Activated CD8-positive, alpha-beta memory T cell treated with anti-CD3 and anti-CD28 coated beads, Interleukin-2, amount 50 U/mL, for 48 hours (primary cell): Measurements from ENCODE around the gene RUNX1.
"Not testable (repeated sequence)": the region's sequence is repeated elsewhere in the genome, so short reads cannot be mapped to it uniquely, and the experiment has no call there.

Experiments used
- DNase-seq: peaks from one replicate; pipeline ENCODE4 v3.0.0-alpha.2; 2020

Gene RUNX1

DNA sequence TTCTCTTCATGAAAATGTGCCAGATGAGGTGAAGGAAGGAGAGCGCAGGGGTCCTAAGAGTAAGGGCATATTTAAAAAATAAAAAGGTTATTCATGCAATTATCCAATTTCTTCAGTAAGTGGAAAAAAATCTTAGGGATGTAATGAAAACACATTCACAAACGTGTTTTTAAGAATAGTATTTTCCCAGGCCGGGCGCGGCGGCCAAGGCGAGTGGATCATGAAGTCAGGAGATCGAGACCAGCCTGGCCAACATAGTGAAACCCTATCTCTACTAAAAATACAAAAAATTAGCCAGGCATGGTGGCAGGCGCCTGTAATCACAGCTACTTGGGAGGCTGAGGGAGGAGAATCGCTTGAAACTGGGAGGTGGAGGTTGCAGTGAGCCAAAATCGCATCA, 82.2 kb downstream of the RUNX1 start:
- DNase-seq: not testable (repeated sequence)

DNA sequence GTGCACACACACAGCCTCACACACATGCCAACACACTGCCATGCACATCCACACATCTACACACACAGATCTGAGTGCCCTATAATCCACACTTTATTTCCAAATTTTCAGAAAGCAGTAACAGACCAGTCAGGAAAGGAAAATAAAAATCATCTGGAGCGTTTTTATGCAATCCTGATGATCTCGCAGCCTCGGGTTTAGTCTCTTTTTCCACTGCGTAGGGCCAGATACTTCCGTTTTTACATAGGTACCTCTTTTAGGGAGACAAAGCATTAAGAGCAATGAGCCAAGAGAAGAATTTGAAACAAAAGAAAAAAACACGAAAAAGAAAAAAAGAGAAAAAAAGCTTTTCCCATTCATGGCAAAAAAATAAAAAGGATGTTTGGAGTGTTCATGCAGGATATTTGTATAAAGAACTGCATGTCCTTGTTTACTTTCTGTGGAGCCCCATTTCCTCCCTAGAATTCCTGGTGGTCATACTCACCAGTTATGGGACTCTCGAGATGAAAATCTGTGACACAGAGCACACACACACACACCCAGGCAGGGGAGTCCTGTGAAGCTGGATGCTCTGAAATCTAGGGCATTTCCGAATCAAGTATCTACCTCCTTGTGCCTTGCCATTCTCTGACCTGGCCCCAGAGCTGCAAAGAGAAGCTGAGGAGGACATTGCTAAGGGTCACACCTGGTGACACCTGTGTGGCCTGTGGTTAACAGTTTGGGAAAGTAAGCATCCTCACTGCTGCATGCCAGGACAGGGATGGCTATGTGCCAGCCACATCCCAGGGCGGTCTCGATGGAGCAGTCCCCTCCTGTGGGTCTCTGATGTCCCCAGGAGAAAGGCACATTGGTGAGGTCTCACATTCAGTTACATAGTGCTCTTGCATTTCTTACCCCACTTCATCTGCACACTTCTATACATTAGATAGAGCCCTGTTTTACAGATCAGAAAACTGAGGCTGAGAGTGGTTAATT, 83.6 kb downstream of the RUNX1 start:
- no peak for DNase-seq

GRCh38 chr21:34962586-34963222, 86.4 kb downstream of the RUNX1 start:
- DNase-seq: no peak

DNA sequence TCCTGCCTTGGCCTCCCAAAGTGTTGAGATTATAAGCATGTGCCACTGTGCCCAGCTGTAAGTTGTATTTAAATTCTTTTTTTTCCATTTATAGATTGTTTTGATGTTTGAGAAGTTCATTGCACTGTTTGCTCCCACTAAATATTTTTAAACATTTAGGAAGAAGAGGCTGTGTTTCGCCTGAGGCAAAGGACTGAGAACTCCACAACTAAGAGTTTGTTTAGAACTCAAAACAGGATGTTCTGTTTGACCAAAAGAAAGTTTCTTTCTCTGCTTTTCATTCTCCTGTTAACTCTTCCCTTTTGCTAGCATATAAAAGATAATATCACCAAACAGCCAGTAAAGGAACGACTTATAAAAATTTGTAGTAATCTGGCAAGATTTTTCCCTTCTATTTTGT, 87.0 kb downstream of the RUNX1 start:
- no peak for DNase-seq

DNA sequence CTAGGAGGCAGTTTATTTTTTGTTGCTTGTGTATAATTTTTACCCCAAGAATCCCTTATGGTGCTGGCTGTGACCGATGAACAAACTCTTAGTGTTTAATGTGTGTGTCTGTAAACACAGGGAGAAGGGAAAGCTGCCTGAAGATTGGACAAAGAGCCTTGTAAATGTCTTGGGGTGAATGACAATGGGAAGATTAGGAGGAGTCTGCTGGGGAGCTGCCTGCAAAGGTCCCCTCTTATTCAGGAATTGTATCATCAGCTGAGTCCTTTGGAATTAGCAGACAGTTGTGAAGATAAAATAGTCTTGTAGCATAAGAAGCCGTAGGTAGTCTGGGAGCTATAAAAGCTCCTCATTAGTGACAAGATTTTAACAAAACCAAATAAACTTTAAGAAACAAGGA, 88.4 kb downstream of the RUNX1 start:
- no peak for DNase-seq

DNA sequence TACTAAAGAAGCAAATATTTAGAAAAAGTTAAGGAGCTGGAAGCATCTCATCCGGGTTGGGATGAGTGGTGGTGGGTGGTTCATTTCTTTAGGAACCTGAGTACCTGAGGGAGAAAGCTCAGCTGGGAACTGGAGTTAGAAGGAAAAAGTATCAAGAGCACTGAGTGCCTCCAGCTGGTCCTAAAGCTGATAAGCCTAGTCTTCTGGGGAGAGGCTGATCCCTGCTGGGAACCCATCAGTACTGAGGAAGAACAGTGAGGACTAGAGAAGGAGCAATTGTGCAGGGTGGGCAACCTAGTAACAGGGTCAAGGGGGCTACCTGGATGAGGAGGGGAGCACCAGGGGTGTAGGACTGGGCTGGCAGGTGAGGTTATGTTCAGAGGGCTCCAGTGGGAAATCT, 89.5 kb downstream of the RUNX1 start:
- DNase-seq: no peak

GRCh38 chr21:34958040-34958439, 91.1 kb downstream of the RUNX1 start:
- DNase-seq: no peak

GRCh38 chr21:34956416-34957316, 92.4 kb downstream of the RUNX1 start:
- no peak for DNase-seq

GRCh38 chr21:34953950-34954349, 95.2 kb downstream of the RUNX1 start:
- DNase-seq: no peak

DNA sequence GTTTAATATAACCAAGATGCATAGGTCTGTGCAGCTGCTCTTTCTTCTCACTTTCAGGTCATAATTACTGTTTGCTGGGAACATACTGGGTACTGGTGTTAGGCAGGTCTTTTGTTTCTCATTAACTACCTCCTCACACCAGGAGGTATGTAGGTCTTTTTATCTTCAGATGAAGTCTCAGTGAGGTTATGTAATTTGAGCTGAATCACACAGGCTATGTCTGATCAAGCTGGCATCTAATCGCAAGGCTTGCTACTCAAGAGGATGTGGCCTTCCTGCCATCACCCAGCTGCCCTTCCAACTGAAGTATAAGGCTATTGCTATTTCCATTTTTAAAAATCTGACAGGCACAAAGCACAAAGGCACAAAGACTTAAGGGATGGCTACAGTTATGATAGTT, 96.4 kb downstream of the RUNX1 start:
- DNase-seq: no peak

DNA sequence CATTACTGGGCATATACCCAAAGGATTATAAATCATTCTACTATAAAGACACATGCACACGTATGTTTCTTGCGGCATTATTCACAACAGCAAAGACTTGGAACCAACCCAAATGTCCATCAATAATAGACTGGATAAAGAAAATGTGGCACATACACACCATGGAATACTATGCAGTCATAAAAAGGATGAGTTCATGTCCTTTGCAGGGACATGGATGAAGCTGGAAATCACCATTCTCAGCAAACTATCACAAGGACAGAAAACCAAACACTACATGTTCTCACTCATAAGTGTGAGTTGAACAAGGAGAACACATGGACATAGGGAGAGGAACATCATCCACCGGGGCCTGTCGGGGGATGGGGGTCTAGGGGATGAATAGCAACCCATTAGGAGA, 97.2 kb downstream of the RUNX1 start:
- not testable (repeated sequence) for DNase-seq

DNA sequence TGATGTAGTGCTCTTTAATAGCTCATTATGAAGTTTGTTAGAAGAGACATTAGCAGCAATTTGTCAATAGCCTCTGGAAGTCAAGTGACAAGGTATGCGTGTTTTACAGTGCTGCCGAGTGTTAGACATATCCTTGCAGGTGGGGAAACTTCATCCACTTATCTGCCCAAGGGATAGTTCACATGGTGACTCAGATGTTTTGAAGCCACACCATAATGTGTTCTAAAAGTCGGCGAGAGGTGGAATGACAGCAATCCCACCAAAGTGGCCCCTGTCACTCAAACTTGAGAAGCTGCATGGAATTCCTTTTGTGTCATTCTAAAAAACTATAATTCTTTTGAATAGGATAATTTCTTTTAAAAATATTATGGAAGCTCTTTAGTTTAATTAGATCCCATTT, 98.1 kb downstream of the RUNX1 start:
- DNase-seq: no peak

GRCh38 chr21:34949499-34949898, 99.6 kb downstream of the RUNX1 start:
- no peak for DNase-seq

DNA sequence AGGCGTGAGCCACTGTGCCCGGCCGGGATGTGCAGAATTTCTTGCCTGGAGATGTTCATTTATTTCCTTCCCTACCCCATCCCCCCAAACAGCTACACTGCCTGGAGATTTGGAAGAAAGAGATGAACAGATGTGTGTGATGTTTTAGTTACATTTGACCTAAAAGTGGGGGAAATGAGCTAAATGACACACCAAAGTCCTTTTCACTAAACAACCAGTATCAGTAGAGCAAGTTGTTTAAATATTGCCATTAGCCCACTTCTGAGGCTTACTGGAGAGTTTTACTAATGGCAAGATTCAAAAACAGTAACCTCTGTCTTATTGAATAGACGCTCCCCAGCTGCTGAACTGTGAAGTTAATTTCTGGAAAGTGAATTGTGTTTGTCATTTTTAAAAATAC, 100.1 kb downstream of the RUNX1 start:
- DNase-seq: no peak

- DNase-seq: no peak
These were observed 100.9 kb downstream of the RUNX1 start for GRCh38 chr21:34948157-34948556.

DNA sequence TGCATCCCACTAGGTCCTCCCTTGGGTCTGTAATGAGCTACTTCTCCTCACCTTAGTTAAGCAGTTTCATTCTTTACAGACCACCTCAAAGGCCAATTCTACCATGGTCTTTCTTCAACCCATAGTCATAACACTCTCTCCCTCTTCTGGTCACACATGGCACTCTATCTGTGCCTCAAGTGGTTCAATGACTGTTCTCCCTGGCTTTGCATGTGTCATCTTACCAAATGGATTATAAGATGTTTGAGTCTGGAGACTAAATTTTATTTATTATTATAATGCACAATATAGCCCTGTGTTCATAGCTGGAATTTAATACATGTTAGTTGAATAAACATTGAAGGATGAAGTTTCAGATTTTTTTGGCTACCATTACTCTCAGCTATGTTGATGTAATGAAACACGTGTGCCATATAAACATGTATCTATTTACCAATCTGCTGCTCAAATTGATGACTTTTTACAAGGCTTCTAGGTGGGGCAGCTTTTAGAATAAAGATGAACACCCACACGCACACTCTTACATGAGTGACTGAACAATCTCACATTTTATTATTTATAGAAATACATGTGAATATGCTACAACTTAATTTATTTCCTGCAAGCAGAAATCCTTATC, 102.1 kb downstream of the RUNX1 start:
- DNase-seq: no peak

DNA sequence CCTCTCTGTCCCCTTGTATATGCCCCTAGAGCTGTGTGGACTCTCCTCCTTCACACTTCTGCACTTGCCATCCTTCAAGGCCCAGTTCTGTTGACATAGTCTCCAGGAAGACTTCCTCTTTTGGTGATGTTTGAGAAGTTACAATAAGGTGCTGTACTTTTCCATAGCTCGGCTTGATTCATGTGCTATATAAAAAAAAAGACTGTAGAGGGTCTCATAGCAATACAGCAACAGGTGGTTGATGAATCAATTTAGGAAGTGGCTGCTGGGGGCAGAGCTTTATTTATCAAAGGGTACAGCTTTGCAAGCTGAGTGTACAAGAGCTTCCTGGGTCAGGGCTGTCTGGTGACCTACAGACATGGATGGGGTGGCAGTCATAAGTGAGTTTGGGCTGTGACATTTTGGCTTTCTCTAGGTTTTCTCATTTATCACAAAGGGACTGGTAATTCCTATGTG, 102.7 kb downstream of the RUNX1 start:
- no peak for DNase-seq

DNA sequence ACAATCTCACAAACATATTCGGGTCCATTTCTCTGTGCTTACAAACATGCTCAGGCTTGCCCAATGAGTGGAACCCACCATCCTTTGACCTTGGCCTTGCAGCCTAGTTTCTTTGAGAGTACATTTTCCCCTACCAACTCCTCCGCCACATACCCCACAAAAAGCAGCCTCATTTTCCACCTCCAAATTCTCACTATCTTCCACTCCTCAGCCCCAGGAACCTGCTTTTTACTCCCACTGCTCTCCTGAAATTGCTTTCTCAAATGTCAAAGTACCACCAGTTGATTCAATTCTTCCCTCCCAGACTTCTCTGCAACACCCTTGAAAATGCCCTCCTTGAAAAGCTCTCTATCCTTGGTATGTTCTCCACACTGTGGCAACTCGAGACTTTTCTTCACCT, 103.8 kb downstream of the RUNX1 start:
- no peak for DNase-seq

DNA sequence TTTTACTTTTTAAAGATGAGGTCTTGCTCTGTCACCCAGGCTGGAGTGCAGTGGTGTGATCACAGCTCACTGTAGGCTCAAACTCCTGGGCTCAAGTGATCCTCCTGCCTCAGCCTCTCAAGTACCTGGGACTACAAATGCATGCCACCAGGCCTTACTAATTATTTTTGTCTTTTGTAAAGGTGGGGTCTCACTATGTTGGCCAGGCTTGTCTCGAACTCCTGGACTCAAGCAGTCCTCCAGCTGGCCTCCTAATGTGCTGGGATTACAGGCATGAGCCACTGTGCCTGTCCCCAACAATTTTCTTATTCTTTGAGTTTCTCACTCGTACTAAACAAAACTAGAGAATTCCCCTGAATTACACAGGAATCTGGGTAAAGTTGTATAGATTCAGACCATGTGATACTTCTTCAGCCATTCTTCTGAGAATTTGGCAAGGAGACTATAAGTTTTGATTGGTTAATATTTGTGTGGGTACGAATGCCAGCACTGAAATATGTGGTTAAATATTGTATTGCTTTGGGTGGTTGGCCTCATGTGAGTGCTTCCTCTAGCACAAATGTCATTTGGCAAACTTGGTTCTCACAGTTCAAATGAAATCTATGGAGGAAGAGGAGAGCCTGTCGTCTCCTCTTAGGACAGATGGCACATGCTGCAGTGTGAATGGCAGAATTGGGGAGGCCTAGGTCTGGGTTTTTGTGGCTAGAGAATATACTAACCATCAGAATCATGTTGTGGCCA, 104.9 kb downstream of the RUNX1 start:
- no peak for DNase-seq

GRCh38 chr21:34942911-34943310, 106.2 kb downstream of the RUNX1 start:
- DNase-seq: peak; percentile 69

- no peak for DNase-seq
These were observed 107.9 kb downstream of the RUNX1 start for GRCh38 chr21:34941162-34941561.
